ENCODE measurements around the gene SECISBP2.

SECISBP2 gene

DNA sequence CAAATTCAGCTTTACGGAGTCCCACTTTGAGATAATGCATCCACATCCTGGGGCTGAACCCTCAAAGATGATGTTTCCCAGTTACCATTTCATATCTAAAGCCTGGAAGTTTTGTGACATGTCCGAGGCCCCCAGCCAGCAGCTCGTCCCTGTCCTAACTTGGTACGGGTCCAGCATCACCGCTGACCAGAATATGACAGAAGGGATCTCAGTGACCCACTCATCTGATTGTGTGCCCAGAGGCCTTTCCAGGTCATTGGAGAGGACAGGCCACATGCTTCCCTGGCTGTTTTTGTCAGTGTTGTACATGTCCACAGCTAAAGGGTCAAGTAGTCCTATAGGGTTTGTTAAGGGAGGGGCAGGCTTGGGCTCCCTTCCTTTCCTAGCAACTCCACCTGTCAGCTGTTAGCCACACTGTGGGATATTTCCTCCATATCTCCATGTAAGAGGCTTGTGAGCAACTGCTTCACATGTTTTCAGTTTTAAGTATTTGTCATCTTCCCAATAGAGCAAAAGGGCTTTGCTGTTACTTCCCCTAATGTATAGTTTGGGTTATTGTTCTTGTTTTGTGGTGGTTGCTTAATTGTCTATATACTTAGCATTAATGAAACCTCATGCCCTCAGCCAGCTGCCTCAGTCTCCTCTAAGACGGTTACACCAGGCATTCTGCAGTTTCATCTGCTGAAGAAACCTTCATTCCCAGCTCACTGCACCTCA lies 33.4 kb downstream of the SECISBP2 start:
- DNase-seq = no peak

DNA sequence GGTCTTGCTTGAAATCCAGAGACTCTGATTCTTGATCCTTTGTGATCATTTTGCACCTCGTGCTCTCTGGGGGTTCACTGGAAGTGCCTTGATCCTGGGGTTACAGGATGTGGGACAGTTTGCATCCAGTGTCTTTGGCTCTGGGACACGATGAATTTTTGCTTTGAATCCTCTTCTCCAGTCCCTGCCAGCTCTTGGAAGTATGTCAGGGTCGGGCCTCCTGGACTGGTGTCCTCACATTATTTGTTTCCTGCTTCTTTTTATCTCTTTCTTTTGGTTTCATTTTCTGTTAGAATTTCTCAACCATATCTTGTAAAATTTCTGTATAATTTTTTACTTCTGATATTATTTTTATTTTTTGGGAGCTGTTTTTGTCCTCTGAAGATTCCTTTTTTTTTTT lies 34.2 kb downstream of the SECISBP2 start:
- no peak for DNase-seq

DNA sequence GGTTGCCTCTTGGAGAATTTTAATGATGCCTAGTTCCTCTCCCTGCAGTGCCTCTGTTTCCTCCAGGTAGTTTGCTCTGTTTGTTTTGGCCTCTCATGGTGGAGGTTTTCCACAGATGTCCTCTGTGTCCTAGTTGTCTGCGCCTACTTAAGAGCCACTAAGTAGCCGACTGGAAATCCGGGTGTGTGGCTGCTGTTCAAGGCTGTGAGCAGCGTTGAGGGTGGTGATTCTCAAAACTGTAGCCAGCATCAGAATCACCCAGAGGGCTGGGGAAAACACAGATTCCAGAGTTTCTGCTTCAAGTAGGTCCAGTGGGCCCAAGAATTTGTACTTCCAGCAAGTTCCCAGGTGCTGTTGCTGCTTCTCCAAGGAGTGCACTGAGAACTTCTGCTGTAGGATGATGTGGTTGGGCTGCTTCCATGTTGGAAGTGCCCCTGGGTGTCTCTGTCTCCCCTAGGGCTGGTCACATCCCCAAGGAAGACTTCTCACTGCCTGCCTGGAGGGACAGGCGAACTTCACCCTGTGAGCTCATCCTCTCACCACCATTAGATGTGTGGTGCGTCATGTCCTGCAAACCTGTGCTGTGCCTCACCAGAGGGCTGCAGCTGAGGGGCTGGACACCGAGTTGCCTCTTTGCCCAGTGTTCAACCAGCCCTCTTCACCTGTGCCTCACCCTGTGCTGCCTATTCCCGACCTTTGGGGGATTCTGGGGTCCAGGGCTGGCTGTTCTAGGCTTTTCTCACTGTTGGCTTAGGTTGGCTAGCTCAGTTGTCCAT lies 34.8 kb downstream of the SECISBP2 start:
- no peak for DNase-seq

DNA sequence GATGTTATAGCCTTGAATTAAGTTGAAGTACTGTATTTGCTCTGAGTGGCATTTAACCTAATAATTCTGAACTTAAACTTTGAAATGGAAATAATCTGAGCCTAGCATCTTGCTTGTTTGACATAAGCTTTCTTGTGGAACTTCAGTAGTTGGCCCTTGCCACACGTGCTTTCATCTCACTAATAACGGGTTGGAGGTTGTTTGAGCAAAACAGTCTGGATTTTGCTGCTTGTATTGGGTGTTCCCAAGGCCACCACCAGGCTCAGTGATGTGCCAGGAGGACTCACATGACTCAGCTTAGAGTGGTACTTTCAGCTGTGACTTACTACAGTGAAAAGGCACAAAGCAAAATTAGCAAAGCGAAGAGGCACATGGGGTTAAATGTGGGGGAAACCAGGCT lies 35.7 kb downstream of the SECISBP2 start:
- DNase-seq = no peak

DNA sequence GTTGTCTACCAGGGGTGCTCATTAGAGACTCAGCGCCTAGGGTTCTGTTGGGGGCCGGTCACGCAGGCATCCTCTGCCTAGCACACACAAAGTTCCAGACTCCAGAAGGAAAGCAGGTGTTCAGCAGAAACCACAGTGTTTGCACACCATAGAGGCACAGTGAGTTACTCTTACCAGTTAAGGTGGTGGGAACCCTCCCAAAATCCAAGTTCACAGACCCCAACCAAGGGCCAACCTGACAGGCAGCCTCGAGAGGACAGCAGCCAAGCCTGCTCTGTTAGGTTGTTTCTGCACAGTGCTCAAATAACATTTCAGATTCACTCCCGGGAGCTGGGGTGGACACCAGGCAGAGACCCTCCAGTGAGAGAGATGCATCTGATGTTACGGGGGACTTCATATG lies 36.2 kb downstream of the SECISBP2 start:
- DNase-seq = no peak

DNA sequence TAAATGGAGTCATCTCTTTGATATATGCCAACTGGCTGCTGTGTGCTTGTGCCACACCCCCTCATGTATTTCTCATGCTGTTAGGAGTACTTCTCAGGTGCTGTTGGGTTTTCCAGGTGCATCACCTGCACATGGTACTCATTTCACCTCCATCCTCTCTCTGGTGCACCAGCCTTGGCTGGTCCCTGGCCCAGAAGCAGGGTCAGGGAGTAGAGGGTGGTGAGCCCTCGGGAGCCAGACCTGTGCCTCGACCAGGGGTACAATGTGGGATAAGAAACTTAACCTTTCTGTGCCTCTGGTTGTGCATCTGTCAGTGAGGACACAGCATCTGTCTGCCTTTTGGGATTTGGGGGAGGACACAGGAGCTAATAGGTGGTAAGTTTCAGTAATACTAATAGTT lies 38.5 kb downstream of the SECISBP2 start:
- DNase-seq = no peak

DNA sequence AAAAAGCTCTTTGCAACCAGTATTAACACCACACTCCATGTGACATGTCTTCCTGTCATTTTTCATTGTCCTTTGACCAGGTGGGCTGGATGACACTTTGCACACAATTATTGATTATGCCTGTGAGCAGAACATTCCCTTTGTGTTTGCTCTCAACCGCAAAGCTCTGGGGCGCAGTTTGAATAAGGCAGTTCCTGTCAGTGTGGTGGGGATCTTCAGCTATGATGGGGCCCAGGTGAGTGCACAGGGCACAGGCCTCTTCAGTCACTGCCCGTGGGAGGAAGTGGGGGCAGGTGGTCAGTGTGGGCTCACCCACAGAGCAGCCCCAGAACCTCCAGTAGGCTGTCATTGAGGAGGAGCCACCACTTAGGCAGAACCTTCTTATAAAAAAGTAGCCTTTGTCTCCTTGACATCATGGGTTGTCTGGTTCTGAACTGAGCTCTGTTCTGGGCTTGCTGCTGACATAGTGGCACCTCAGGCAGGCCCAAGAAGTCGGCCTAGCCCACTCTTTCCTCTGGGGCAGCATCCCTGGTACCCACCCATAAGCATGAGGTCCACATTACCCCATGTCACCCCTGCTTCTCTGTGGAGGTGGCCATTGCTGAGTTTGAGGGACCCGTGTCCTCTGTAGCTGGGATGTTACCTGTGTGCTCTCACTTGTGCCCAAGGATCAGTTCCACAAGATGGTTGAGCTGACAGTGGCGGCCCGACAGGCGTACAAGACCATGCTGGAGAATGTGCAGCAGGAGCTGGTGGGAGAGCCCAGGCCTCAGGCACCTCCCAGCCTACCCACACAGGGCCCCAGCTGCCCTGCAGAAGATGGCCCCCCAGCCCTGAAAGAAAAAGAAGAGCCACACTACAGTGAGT lies 39.3 kb downstream of the SECISBP2 start:
- DNase-seq = no peak

DNA sequence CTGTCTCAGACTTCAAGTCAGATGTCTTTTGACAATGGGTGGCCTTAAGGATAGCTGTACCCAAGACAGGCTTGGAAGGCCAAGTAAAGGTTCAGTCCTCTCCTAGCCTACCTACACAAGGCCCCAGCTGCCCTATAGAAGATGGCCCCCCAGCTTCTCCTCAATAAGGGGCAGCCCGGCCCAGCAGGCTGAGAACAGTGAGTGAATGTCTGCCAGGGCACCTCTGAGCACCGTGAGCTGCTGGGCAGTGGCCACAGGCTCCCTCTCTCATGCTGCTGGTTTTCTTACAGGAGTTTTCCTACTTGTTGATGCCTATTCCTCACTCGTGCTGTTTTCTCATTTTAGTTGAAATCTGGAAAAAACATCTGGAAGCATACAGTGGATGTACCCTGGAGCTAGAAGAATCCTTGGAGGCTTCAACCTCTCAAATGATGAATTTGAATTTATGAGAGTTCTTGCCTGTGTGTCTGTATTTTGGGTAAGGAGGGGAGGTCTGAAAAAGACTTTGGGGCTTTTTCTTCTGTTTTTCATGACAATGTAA lies 40.1 kb downstream of the SECISBP2 start:
- no peak for DNase-seq

DNA sequence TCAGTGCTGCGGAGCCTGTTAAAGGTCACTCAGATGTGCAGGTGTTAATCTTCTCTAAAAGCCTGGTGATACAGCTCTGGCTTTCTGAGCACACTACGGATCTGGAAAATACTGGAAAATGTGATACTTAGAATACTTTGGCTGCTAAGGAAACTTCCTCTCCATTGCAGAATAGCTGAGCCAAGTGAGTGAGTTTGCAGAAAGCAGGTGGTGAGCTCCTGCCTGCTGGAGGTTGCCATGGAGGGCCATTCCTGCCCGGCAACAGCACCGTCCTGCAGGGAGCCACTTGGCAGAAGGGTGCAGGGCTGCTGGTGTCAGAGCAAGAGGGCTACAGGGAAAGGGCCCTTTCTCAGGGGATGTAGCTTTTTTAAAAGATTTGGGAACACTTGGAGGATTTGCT lies 40.7 kb downstream of the SECISBP2 start:
- no peak for DNase-seq

DNA sequence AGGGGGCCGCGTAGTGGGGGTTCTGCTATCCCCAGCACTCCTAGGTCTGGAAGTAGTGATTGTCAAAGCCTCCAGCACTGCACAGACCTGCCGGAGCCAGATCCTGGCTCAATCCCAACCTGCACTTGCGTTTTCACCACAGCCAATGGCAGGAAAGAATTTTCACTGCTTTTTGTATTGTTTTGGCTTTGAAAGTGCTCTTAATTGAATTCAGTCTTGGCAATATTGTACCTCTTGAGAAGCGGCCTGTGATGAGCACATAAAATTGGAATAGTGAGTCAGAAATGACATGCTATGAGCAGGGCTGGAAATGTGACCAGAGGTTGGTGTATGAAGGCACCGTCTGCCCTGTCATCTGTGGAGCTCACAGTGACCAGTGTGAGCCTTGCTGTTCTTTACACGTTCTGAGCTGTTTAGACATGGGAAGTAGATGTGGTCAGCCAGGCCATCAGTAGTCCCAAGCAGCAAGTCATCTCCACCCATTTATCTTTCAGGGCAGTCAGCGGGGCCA lies 41.5 kb downstream of the SECISBP2 start:
- DNase-seq = no peak

DNA sequence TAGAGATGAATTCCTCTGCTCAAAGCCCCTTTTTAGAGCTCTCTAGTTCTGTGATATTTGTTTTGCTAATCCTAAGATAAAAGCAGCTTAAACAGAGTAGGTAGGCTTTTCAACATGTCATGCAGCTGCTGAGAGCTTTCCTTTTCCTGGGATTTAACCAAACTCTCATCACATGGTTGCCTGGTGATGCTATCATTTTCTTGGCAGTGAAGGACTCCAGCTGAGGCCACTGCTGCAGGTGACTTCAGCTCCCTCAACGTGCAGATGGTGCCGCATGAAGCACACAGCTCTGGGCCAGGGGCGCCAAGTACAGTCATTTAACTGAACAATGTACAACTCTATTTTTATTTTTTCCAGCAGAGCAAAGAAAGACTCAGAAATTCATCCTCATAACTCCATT lies 42.2 kb downstream of the SECISBP2 start:
- no peak for DNase-seq

DNA sequence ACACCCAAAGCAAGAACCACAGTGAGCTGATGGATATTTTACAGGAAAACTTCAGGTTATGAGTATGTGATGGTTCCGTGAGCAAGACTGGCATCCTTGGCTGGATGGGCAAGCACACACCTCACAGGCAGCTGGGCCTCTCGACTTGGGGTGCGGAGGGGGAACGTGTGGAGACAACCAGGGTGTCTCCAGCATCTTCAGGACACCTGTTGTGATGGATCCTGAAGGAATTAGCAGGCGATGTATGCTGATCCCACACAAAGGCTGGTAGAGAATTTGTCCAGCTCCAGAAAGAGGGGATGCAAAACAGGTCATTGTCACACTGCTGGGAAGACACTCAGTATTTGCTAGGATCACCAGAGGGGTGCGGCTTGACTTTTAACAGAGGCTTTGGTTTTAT lies 42.7 kb downstream of the SECISBP2 start:
- DNase-seq = no peak

DNA sequence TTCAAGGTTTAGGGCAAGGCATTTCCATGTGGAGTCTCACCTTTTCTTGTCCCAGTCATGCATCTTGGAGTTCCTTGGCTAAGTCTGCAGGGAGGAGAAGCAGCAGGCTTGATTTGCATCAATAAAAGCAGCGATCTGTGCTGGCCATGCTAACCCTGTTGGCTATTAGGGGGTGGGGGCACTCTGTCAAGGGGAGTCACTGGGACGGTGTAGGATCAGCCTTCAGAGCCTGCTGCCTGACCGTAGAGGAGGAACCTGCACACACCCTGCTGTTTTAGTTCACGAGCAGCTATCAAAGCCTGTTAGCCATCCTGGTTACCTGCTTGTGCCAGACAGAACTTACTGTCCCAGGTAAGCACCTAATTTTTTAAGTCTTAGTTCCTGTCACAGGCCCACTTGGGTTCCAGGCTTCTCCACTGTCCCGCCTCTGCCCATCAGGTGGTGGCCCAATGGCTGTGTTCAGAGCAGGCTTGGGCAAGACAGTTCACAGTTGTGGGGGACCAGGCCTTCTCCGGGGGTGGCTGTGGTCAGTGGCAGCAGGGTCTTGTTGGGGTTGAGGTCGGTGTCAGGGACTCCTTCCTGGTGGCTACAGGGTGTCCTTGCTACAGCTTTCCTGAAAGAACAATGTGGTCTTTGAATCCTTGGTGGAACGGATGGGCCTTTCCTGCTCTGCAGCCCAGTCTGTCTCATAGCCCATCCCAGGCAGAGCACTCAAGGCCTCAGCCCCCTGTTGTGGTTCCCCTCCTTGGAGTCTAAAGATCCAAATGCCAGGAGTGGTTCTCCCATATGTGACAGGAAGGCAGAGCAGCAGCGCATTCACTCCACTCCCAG lies 43.7 kb downstream of the SECISBP2 start:
- DNase-seq = no peak

DNA sequence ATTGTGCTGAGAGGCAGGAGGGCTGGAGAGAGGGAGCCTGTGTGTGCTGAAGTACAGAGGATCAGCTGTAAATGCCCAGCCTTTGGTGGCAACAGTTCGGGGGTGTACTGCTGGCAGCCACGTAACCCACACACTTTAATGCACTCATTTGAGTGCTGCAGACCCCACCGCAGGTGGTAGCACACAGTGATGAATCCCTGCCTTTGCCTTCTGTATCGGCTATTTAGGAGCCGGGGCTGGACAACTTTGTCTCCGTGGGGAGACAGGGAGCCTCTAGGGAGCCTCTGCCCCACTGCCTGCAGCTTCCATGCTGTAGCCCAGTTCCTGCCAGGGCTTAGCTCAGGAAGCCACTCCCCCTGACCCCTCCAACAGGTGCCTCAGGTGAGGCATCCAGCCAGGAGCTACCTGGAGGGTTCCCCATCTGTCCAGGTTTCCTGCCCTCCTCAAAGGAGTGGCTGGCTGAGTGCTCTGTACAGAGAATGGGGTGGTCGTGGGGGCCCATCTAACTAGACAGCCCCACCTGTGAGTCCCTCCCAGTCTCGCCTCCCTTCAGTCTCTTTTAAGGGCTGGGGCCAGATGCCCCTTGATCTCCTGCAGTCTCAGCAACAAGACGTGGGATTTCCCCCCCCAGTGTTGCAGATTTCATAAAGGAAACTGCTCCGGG lies 44.5 kb downstream of the SECISBP2 start:
- DNase-seq = no peak

DNA sequence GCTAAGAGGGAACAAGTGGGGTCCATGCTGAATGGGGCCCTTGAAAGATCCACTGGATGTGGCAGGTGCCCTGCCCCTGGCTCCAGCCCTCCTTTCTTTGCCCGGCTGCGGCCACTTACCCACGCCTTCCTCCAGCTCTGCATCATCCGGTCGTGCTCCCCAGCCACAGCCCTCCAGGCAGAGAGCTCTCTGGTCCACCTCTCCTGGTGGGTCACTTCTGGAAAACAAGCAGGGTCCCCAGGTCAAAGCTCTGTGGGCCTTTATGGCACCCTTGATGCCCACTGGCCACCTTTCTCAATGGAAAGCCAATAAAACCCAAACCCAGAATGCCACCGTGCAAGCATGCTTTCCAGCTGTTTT lies 45.0 kb downstream of the SECISBP2 start:
- no peak for DNase-seq

DNA sequence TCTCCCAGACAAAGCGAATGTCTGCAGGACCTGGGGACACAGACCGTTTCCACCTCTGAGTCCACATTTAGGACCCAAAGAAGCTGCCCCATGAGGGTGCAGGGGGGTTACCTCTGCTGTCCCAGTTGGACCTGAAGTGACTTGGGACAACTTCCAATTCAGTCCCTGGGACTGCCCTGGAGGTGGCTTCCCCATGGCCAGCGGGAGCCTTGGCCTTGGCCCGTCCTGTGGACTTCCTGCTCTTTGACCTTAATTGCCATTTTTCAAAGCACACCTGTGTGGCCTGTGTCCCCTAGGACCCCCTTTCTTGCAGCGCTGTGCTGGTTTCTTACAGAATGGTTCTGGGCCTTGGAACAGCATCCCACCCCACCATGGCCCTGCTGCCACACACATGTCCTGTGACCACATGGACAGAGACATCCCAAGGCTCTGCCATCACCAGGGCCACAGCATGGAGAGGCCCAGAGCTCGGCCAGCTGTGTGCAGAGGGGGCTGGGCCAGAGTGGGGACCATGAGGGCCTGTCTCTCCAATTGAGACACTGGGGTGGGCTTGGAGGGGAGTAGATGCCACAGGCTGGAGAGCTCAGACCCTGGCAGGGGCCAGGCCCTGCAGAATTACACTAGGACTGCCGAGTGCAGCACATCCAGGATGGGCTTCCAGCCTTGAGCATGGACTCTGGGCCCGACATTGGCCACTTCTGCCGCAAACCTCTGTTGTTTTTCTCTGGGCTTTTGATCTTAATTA lies 45.8 kb downstream of the SECISBP2 start:
- no peak for DNase-seq

DNA sequence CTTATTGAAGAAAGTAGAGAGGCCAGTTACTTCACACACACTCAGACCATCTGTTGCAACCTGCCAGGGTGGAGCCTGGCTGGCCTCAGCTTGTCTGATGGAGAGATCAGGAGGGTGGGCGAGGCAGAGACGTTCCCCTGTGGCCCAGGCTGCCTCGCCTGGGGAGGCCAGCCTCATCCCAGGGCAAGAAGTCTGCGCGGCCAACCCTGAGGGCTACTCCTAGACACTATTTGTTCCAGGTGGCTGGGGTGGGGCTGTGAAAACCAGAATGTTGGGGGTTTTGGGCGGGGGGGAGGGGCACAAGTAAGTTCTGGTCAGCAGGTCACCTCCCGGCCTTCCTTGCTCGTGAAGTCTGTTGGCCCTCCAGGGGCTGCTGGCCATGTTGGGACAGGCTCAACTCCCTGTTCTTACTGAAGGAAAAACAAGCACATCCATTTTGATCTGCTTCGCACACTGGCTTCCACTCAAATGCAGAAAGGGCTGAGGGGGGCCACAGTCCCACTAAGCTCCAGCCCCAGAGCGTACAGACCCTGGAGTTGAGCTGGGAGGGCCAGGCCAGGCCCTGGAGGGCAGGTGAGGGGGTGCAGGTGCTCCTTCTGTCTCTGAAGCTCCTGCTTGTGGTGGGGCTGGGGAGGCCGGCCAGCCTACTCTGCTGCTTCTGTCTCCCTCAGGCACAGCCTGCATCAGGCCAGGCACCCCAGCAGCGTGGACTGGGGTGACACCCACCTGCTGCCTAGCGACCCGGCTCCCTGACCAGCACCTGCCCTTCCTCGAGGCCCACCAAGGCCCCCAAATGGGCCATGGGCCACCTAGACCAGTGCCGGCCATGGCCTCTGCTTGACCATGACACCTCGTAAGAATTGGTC lies 46.6 kb downstream of the SECISBP2 start:
- no peak for DNase-seq

DNA sequence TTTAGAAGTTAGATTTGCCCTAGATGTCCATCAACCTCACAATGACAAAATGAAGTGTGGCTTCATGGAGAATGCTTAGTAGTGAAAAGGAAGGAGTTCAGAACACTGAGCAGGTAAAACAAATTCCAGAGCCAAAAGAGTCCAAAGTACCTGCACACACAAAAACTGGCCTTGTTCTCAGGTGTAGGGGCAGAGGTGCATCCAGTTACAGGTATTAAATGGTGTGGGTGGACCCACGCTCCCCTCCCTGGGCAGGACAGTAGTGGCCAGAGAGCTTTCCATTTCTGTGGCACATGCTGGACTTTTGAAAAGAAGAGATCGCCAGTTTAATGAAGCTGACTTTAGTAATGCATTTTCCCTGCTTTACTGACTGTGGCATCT lies 47.2 kb downstream of the SECISBP2 start:
- DNase-seq = no peak

DNA sequence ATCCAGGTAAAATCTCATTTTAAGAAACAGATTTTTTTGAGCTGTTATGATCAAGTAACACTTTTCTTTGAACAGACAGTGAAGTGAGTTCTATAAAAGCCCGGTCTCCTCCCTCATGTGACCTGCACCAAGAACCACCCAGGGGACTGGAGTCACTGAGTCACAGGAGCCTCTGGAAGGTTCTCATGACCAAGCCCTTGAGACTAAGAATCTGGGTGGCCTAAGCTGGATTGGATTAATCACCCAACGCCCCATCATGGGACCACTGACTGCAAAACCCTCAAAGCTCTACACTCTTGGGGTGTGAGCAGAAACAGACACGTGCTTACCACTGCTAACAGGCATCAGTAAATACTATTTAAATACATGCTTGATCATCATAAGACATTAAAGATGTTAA lies 48.4 kb downstream of the SECISBP2 start:
- DNase-seq = no peak

DNA sequence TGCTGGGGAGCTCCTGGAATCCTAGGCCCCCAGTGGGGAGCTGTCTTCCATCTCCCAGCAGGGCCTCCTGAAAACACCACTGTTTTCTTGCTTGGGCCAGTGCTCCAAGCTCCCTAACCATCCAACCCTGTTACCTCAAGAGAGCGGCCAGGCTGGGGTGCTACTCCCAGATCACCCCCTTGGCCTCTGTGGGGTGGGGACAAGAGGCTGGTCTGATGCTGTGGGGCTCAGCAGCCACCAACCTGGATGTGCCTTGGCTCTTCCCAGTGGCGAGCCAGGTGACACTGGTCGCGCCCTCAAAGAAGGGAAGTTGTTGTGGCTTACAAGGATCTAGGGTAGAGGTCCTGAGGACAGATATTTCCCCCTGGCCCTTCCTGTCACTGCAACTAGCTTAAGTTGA lies 49.0 kb downstream of the SECISBP2 start:
- DNase-seq = no peak

Data from activated gamma-delta T cell treated with Interleukin-2 at 50 U/mL for 16 hours (primary cell).